Adrenal gland (tissue), 5 donors: Measurements from ENCODE around the gene TRPV4.

Experiments
- POLR2A ChIP-seq, 2 donors: fragments of 450-650 bp; IDR thresholded peaks; one replicate each; pipeline ENCODE4 v1.6.1; 2017; ENCODE audit warnings: antibody characterized with exemption in 2 of 2, mild to moderate bottlenecking in 2 of 2, moderate library complexity in 1 of 2
- TF ChIP-seq, protein P1 (sequence below), 6 experiments: fragments of 450-650 bp in 4 of 6; fragments of 200-600 bp in 2 of 6; sonication (generic) in 1 of 6; IDR thresholded peaks; 1 replicate in 5 of 6; 2 replicates in 1 of 6; pipeline versions ENCODE4 v1.5.1 to v1.8.0; 2016 to 2021; ENCODE audit warnings: antibody characterized with exemption in 6 of 6, mild to moderate bottlenecking in 2 of 6, moderate library complexity in 1 of 6
- donor health status: DM: no; HTN: no; CAD: no.

DNA sequence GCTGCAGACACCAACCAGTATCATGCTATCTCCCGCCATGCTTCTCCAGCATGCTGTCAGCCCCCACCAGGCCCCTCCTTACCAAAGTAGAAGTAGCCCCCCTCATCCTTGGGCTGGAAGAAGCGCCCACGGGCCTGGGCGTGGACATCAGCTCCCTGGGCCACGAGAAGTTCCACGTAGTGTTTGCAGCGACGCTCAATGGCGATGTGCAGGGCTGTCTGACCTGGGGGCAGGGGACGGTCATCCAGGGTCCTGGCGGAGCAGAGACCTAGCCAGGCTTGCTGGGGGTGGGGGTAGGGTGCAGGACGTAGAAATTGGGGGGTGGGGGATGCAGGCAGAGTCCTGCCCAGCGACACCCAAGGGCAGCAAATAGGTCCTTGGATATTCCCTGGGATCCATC, 32.7 kb downstream of the TRPV4 start:
- TF ChIP-seq, protein P1, sequence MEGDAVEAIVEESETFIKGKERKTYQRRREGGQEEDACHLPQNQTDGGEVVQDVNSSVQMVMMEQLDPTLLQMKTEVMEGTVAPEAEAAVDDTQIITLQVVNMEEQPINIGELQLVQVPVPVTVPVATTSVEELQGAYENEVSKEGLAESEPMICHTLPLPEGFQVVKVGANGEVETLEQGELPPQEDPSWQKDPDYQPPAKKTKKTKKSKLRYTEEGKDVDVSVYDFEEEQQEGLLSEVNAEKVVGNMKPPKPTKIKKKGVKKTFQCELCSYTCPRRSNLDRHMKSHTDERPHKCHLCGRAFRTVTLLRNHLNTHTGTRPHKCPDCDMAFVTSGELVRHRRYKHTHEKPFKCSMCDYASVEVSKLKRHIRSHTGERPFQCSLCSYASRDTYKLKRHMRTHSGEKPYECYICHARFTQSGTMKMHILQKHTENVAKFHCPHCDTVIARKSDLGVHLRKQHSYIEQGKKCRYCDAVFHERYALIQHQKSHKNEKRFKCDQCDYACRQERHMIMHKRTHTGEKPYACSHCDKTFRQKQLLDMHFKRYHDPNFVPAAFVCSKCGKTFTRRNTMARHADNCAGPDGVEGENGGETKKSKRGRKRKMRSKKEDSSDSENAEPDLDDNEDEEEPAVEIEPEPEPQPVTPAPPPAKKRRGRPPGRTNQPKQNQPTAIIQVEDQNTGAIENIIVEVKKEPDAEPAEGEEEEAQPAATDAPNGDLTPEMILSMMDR (IDR thresholded peaks at IDR 0.05) = no peak
- TF ChIP-seq POLR2A (IDR thresholded peaks at IDR 0.05) = no peak
